IMR-90 (cell line): ENCODE data around the gene THEM5. TPM values are rescaled to one million over a fixed set of nuclear protein-coding genes. Genes with fewer than 3 reads are reported as not detected.

Experiments used
- ATAC-seq: fragments of 200-7000 bp; cut with Tn5 transposase; 2 replicates; pipeline ENCODE4 v1.9.1; 2020; ENCODE audit warnings: low read depth, mild to moderate bottlenecking, moderate library complexity
- BruUV-seq: library from RNA; stranded (reverse); fragments of 400-500 nt; replicated peaks from 2 replicates; lab custom pipeline; 2021; lab: Mats Ljungman, UMichigan
- CTCF ChIA-PET: fragments of 300-600 bp; formaldehyde crosslinking; extraction: SDS; loops from one replicate; lab custom pipeline; 2021; ENCODE audit warnings: antibody characterized with exemption; lab: Yijun Ruan, JAX
- POLR2A ChIA-PET: fragments of 300-600 bp; sonication (Branson Sonifier 250); formaldehyde crosslinking; loops from one replicate; lab custom pipeline; 2022; ENCODE audit warnings: antibody characterized with exemption; ENCODE audit not compliant: unreplicated experiment; lab: Charles Lee
- DNase-seq: peaks from one replicate; pipeline ENCODE4 v3.0.0; 2013
- H2AFZ ChIP-seq: replicated peaks from 2 replicates; pipeline ENCODE3; 2013; ENCODE audit warnings: low read length, mild to moderate bottlenecking; ENCODE audit not compliant: poor library complexity
- H2AK5ac ChIP-seq: 2 replicates; pipeline ENCODE4 v1.6.1; 2013; ENCODE audit warnings: low read depth, low read length, inconsistent platforms
- H2AK9ac ChIP-seq: replicated peaks from 2 replicates; pipeline ENCODE3; 2013; ENCODE audit warnings: mild to moderate bottlenecking, low read depth, low read length, moderate library complexity; ENCODE audit not compliant: poor library complexity
- H2BK120ac ChIP-seq: 2 replicates; pipeline ENCODE4 v1.6.1; 2013; ENCODE audit warnings: low read depth, low read length, inconsistent platforms
- H2BK15ac ChIP-seq: 3 replicates; pipeline ENCODE4 v1.6.1; 2013; ENCODE audit warnings: low read depth, low read length, inconsistent platforms
- H2BK20ac ChIP-seq: 2 replicates; pipeline ENCODE4 v1.6.1; 2013; ENCODE audit warnings: low read depth, mild to moderate bottlenecking, inconsistent platforms, low read length, moderate library complexity
- H2BK5ac ChIP-seq: 2 replicates; pipeline ENCODE4 v1.6.1; 2013; ENCODE audit warnings: mild to moderate bottlenecking, low read depth, low read length, inconsistent platforms; ENCODE audit not compliant: poor library complexity, severe bottlenecking
- H3K14ac ChIP-seq: replicated peaks from 2 replicates; pipeline ENCODE4 v1.6.1; 2013; ENCODE audit warnings: low read depth, low read length, inconsistent platforms
- H3K18ac ChIP-seq: 2 replicates; pipeline ENCODE4 v1.6.1; 2013; ENCODE audit warnings: low read depth, low read length, control low read depth
- H3K23ac ChIP-seq: 2 replicates; pipeline ENCODE4 v1.6.1; 2013; ENCODE audit warnings: low read depth, low read length, inconsistent platforms
- H3K27ac ChIP-seq: 2 replicates; pipeline ENCODE4 v1.5.1; 2013; ENCODE audit warnings: mild to moderate bottlenecking, control low read depth, low read length; ENCODE audit not compliant: insufficient read depth
- H3K27me3 ChIP-seq: 2 replicates; pipeline ENCODE4 v1.6.1; 2013; ENCODE audit warnings: low read length; ENCODE audit not compliant: control insufficient read depth, insufficient read depth
- H3K36me3 ChIP-seq: 2 replicates; pipeline ENCODE4 v1.6.1; 2013; ENCODE audit warnings: low read length, mixed read lengths; ENCODE audit not compliant: control insufficient read depth, insufficient read depth
- H3K4ac ChIP-seq: 2 replicates; pipeline ENCODE4 v1.6.1; 2013; ENCODE audit warnings: low read depth, low read length, inconsistent platforms
- H3K4me1 ChIP-seq: 2 replicates; pipeline ENCODE4 v1.6.1; 2013; ENCODE audit warnings: low read length, mixed read lengths; ENCODE audit not compliant: control insufficient read depth, insufficient read depth
- H3K4me2 ChIP-seq: 2 replicates; pipeline ENCODE4 v1.6.1; 2013; ENCODE audit warnings: low read depth, mild to moderate bottlenecking, control low read depth, low read length, moderate library complexity
- H3K4me3 ChIP-seq: 2 replicates; pipeline ENCODE4 v1.5.1; 2013; ENCODE audit warnings: low read depth, mild to moderate bottlenecking, control low read depth, low read length, moderate library complexity; ENCODE audit not compliant: insufficient read depth
- H3K56ac ChIP-seq: 2 replicates; pipeline ENCODE4 v1.6.1; 2013; ENCODE audit warnings: low read length, inconsistent platforms; ENCODE audit not compliant: insufficient read depth; ENCODE audit errors: extremely low read depth
- H3K79me1 ChIP-seq, 2 experiments: 2 replicates each; pipeline ENCODE4 v1.6.1; 2013; ENCODE audit warnings: low read length in 2 of 2, inconsistent platforms in 1 of 2, low read depth in 1 of 2
- H3K9ac ChIP-seq: 2 replicates; pipeline ENCODE4 v1.6.1; 2013; ENCODE audit warnings: low read depth, low read length, control low read depth
- H3K9me1 ChIP-seq: 2 replicates; pipeline ENCODE4 v1.6.1; 2013; ENCODE audit warnings: low read length, inconsistent platforms; ENCODE audit not compliant: insufficient read depth
- H3K9me3 ChIP-seq: 2 replicates; pipeline ENCODE4 v1.6.1; 2013; ENCODE audit warnings: low read length; ENCODE audit not compliant: control insufficient read depth, insufficient read depth
- H4K20me1 ChIP-seq: 2 replicates; pipeline ENCODE4 v1.6.1; 2013; ENCODE audit warnings: low read length, inconsistent platforms; ENCODE audit not compliant: insufficient read depth
- H4K5ac ChIP-seq: 2 replicates; pipeline ENCODE4 v1.6.1; 2013; ENCODE audit warnings: mild to moderate bottlenecking, low read depth, low read length, control low read depth
- H4K8ac ChIP-seq, 2 experiments: 2 replicates each; pipeline ENCODE4 v1.6.1; 2013; ENCODE audit warnings: low read depth in 2 of 2, low read length in 2 of 2, control low read depth in 1 of 2, inconsistent platforms in 1 of 2
- H4K91ac ChIP-seq: 2 replicates; pipeline ENCODE4 v1.6.1; 2013; ENCODE audit warnings: low read depth, low read length, inconsistent platforms; ENCODE audit not compliant: insufficient read depth
- CHD1 ChIP-seq: IDR thresholded peaks from 2 replicates; pipeline ENCODE4 v1.6.1; 2012; ENCODE audit warnings: low read depth, low read length, improper control_type of control experiment
- CTCF ChIP-seq: conservative IDR thresholded peaks from 2 replicates; pipeline ENCODE4 v1.5.1; 2012; ENCODE audit warnings: mild to moderate bottlenecking, low read depth, low read length, improper control_type of control experiment
- MAFK ChIP-seq: IDR thresholded peaks from 2 replicates; pipeline ENCODE4 v1.6.1; 2012; ENCODE audit warnings: low read depth, low read length, improper control_type of control experiment
- RAD21 ChIP-seq: IDR thresholded peaks from 2 replicates; pipeline ENCODE4 v1.6.1; 2012; ENCODE audit warnings: low read length, improper control_type of control experiment
- SMC3 ChIP-seq: fragments of 150-350 bp; IDR thresholded peaks from 2 replicates; pipeline ENCODE4 v1.6.1; 2016; ENCODE audit warnings: low read depth, mild to moderate bottlenecking, antibody characterized with exemption, low read length, moderate library complexity
- WGBS, 2 experiments: methylation state at CpG; one replicate each; pipeline versions ENCODE4 v1.1.5 to v1.1.7; 2013; ENCODE audit warnings: missing lambda C conversion rate in 2 of 2; ENCODE audit not compliant: insufficient read length in 1 of 2; ENCODE audit errors: extremely low coverage in 2 of 2; 5-methylcytosine and 5-hydroxymethylcytosine counted together
- dilution Hi-C: fragments of 300-500 bp; cut with HindIII; formaldehyde crosslinking; loops from one replicate; pipeline ENCODE4 v1.14.3; 2018; ENCODE audit warnings: low sequenced_read_pairs; ENCODE audit not compliant: unreplicated experiment
- in situ Hi-C: fragments of 300-500 bp; cut with MboI; formaldehyde crosslinking; loops from 3 replicates; pipeline ENCODE4 v1.14.3; 2019; ENCODE audit warnings: low sequenced_read_pairs, inconsistent platforms, mixed read lengths
- intact Hi-C: fragments of 100-400 bp; cut with micrococcal nuclease; formaldehyde crosslinking; loops from 2 replicates; pipeline ENCODE4 v1.10.0; 2022
- polyA plus RNA-seq, 3 experiments: library from polyadenylated mRNA; depleted of rRNA; stranded (reverse); fragments of >200 nt; gene quantifications; 2 replicates each; pipeline ENCODE4 v1.2.3, GENCODE V29; 2012; ENCODE audit warnings: low replicate concordance in 1 of 3
- total RNA-seq: library from RNA; depleted of rRNA; stranded (reverse); fragments of >200 nt; gene quantifications from 2 replicates; pipeline ENCODE4 v1.2.3, GENCODE V29; 2012

The THEM5 gene
- total and polyA plus RNA-seq, 2 of the 4 experiments (the other 2 are of a cell fraction), result not detected

DNA sequence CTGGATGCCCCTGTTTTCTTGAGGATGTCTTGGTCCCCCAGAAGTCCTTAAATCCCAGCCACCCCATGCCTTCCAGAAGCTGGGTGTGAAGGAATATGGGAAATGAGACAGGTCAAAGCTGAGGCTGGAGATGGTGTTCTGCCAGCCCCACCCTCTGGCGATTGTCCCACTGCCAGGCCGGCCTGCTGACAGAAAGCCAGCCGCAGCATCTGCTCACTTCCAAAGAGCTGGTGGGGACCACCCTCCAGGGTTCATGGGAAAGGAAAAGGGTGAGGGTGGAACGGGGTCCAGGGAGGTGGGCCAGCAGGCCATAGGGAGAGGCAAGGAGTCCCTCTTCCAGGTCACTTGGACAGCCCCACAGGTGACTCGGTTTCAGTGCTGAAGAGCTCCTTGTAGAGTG is 46.4 kb downstream of the THEM5 start:
- Histone ChIP-seq H2BK15ac (no peak overlapping the region), H2BK5ac (no peak overlapping the region), H3K27ac (no peak overlapping the region), H3K56ac (no peak overlapping the region), H2AK9ac (no peak overlapping the region), H3K14ac (no peak overlapping the region), H2BK20ac (no peak overlapping the region), H4K20me1 (no peaks in the 10 kb centered on the region), H3K9me1 (no peaks in the 10 kb centered on the region; the same call in 1 of the 2 replicates), H3K27me3 (peaks cover 79% of the 10 kb centered on the region), H3K4me1 (no peaks in the 10 kb centered on the region), H3K9me3 (no peaks in the 10 kb centered on the region), H3K9ac (no peak overlapping the region), H3K79me1 (no peaks in the 10 kb centered on the region), H3K23ac (no peak overlapping the region), H2AFZ (no peak overlapping the region), H3K4me2 (no peak overlapping the region), H4K8ac (no peak overlapping the region), H2BK120ac (no peak overlapping the region), H2AK5ac (no peak overlapping the region), H3K18ac (no peak overlapping the region), H3K36me3 (no peaks in the 10 kb centered on the region), H4K91ac (no peak overlapping the region), H3K4ac (no peak overlapping the region), H4K5ac (no peak overlapping the region), H3K4me3 (no peak overlapping the region)
- ChIA-PET POLR2A (no interaction called here), CTCF (no interaction called here)
- ATAC-seq (no peak), DNase-seq (no peak)
- TF ChIP-seq CTCF (no peak), SMC3 (no peak), CHD1 (no peak), MAFK (no peak), RAD21 (no peak)
- dilution Hi-C loops, result no loop called here
- no TSS peak for BruUV-seq
- intact Hi-C loops, result no loop called here
- 58% methylated on average over 4 of the region's 5 CpGs; no CpG with 5 or more reads in 1 of the 2 experiments for WGBS, 2 experiments
- in situ Hi-C loops, result no loop called here
